HCT116 (cell line): ENCODE data around the gene TMEM9B. TPM values are rescaled to one million over a fixed set of nuclear protein-coding genes. Genes with fewer than 3 reads are reported as not detected.

Experiments used
- ATAC-seq: fragments of 200-7000 bp; cut with Tn5 transposase; 2 replicates; pipeline ENCODE4 v1.9.1; 2020; ENCODE audit warnings: mild to moderate bottlenecking, moderate library complexity
- BruUV-seq: library from RNA; stranded (reverse); fragments of 400-500 nt; replicated peaks from 2 replicates; lab custom pipeline; 2021; lab: Mats Ljungman, UMichigan
- CTCF ChIA-PET: fragments of 300-600 bp; sonication (Branson Sonifier 250); formaldehyde crosslinking; loops from one replicate; lab custom pipeline; 2021; ENCODE audit warnings: antibody characterized with exemption; lab: Charles Lee
- POLR2A ChIA-PET: fragments of 300-600, 350-600 bp; sonication (Branson Sonifier 250); formaldehyde crosslinking; loops from one replicate; lab custom pipeline; 2021; ENCODE audit warnings: antibody characterized with exemption; lab: Charles Lee
- RAD21 ChIA-PET, 2 experiments: fragments of 300-600 bp; sonication (Branson Sonifier 250); formaldehyde crosslinking; loops; one replicate each; lab custom pipeline; 2023; ENCODE audit warnings: low total read pairs in 2 of 2; ENCODE audit not compliant: uncharacterized antibody in 2 of 2, unreplicated experiment in 2 of 2, low non-redundant PET in 1 of 2; lab: Charles Lee
- DNase-seq: peaks from one replicate; pipeline ENCODE4 v3.0.0-alpha.2; 2010; ENCODE audit warnings: low read depth, low spot score
- H2AFZ ChIP-seq: fragments of 200-600 bp; shearing (Covaris generic), sonication (generic); 2 replicates; pipeline ENCODE4 v1.6.1; 2017; ENCODE audit warnings: low read depth, mixed run types, mixed read lengths, antibody characterized with exemption, low read length; ENCODE audit not compliant: poor library complexity, severe bottlenecking
- H3K27ac ChIP-seq: 2 replicates; pipeline ENCODE4 v1.5.1; 2012; ENCODE audit warnings: low read depth, low read length
- H3K27me3 ChIP-seq: fragments of 200-600 bp; sonication (generic); 2 replicates; pipeline ENCODE4 v1.6.1; 2016; ENCODE audit warnings: mixed run types, low read length, mixed read lengths; ENCODE audit not compliant: insufficient read depth
- H3K36me3 ChIP-seq, 2 experiments: fragments of 200-500 bp in 1 of 2; fragments of 200-600 bp in 1 of 2; sonication (Bioruptor generic) in 1 of 2; sonication (generic) in 1 of 2; 2 replicates each; pipeline versions ENCODE4 v1.5.1 to v1.6.1; 2014 to 2016; ENCODE audit warnings: low read length in 2 of 2, inconsistent platforms in 1 of 2, mixed read lengths in 1 of 2, mixed run types in 1 of 2; ENCODE audit not compliant: insufficient read depth in 2 of 2, control insufficient read depth in 1 of 2
- H3K4me1 ChIP-seq, 2 experiments: fragments of 200-600 bp in 1 of 2; sonication (generic) in 1 of 2; 2 replicates each; pipeline versions ENCODE4 v1.5.1 to v1.6.1; 2012 to 2017; ENCODE audit warnings: low read length in 2 of 2, inconsistent platforms in 1 of 2, mild to moderate bottlenecking in 1 of 2, mixed read lengths in 1 of 2, mixed run types in 1 of 2, moderate library complexity in 1 of 2; ENCODE audit not compliant: insufficient read depth in 2 of 2, control insufficient read depth in 1 of 2
- H3K4me2 ChIP-seq: fragments of 200-600 bp; sonication (generic); 2 replicates; pipeline ENCODE4 v1.6.1; 2017; ENCODE audit warnings: mixed run types, low read length, mixed read lengths
- H3K4me3 ChIP-seq, 2 experiments: fragments of 200-600 bp in 1 of 2; sonication (generic) in 1 of 2; replicated peaks in 1 of 2; 2 replicates each; pipeline ENCODE4 v1.5.1; 2011 to 2016; ENCODE audit warnings: low read length in 2 of 2, control low read depth in 1 of 2, low read depth in 1 of 2, mild to moderate bottlenecking in 1 of 2, mixed read lengths in 1 of 2, mixed run types in 1 of 2
- H3K79me2 ChIP-seq: fragments of 200-600 bp; sonication (generic); 2 replicates; pipeline ENCODE4 v1.6.1; 2017; ENCODE audit warnings: mild to moderate bottlenecking, mixed run types, low read length, moderate library complexity, mixed read lengths; ENCODE audit not compliant: insufficient read depth
- H3K9ac ChIP-seq: fragments of 200-600 bp; sonication (generic); 2 replicates; pipeline ENCODE4 v1.6.1; 2016; ENCODE audit warnings: low read length, mixed read lengths
- H3K9me2 ChIP-seq: fragments of 200-600 bp; sonication (generic), shearing (Covaris generic); 2 replicates; pipeline ENCODE4 v1.6.1; 2017; ENCODE audit warnings: mixed run types, mild to moderate bottlenecking, moderate library complexity; ENCODE audit not compliant: insufficient read depth
- H3K9me3 ChIP-seq, 2 experiments: fragments of 200-500 bp in 1 of 2; fragments of 200-600 bp in 1 of 2; sonication (Bioruptor generic) in 1 of 2; sonication (generic) in 1 of 2; 2 replicates each; pipeline ENCODE4 v1.6.1; 2014 to 2017; ENCODE audit warnings: low read length in 2 of 2, mixed read lengths in 2 of 2, inconsistent platforms in 1 of 2, low read depth in 1 of 2, mild to moderate bottlenecking in 1 of 2, mixed run types in 1 of 2, moderate library complexity in 1 of 2; ENCODE audit not compliant: control insufficient read depth in 1 of 2, insufficient read depth in 1 of 2
- H4K20me1 ChIP-seq: fragments of 200-600 bp; sonication (generic), shearing (Covaris generic); 2 replicates; pipeline ENCODE4 v1.6.1; 2017; ENCODE audit warnings: mixed run types, mild to moderate bottlenecking, moderate library complexity; ENCODE audit not compliant: insufficient read depth
- CBX3 ChIP-seq: IDR thresholded peaks from 2 replicates; pipeline ENCODE4 v1.6.1; 2012; ENCODE audit warnings: low read depth
- CTCF ChIP-seq, 3 experiments: fragments of 200-600 bp in 1 of 3; sonication (generic) in 1 of 3; IDR thresholded peaks in 2 of 3; conservative IDR thresholded peaks in 1 of 3; 2 replicates each; pipeline ENCODE4 v1.5.1; 2012 to 2017; ENCODE audit warnings: low read depth in 2 of 3, low read length in 2 of 3, antibody characterized with exemption in 1 of 3, borderline replicate concordance in 1 of 3, control low read depth in 1 of 3, mild to moderate bottlenecking in 1 of 3, mixed read lengths in 1 of 3, mixed run types in 1 of 3, moderate library complexity in 1 of 3; ENCODE audit not compliant: insufficient read depth in 1 of 3
- EGR1 ChIP-seq: IDR thresholded peaks from 2 replicates; pipeline ENCODE4 v1.6.1; 2012; ENCODE audit warnings: low read depth
- ELF1 ChIP-seq: IDR thresholded peaks from 2 replicates; pipeline ENCODE4 v1.6.1; 2012; ENCODE audit warnings: low read depth, borderline replicate concordance
- POLR2A ChIP-seq: IDR thresholded peaks from 2 replicates; pipeline ENCODE4 v1.7.0; 2011; ENCODE audit warnings: borderline replicate concordance; ENCODE audit not compliant: insufficient read depth, insufficient read length; ENCODE audit errors: extremely low read depth
- SP1 ChIP-seq: IDR thresholded peaks from 2 replicates; pipeline ENCODE4 v1.6.1; 2012; ENCODE audit warnings: low read depth
- SRF ChIP-seq: IDR thresholded peaks from 2 replicates; pipeline ENCODE4 v1.6.1; 2012; ENCODE audit warnings: low read depth
- TCF7L2 ChIP-seq: IDR thresholded peaks from 2 replicates; pipeline ENCODE4 v1.7.0; 2011; ENCODE audit warnings: borderline replicate concordance, inconsistent platforms; ENCODE audit not compliant: insufficient read depth, insufficient read length; ENCODE audit errors: extremely low read depth
- YY1 ChIP-seq: IDR thresholded peaks from 2 replicates; pipeline ENCODE4 v1.6.1; 2011; ENCODE audit warnings: low read length, low read depth, moderate library complexity, mild to moderate bottlenecking; ENCODE audit not compliant: insufficient replicate concordance; ENCODE audit errors: extremely low read depth
- ZFX ChIP-seq: fragments of 450-650 bp; IDR thresholded peaks from 2 replicates; pipeline ENCODE4 v1.6.1; 2017
- ZNF274 ChIP-seq: fragments of 200-500 bp; sonication (Bioruptor generic); IDR thresholded peaks from 2 replicates; pipeline ENCODE4 v1.6.1; 2014; ENCODE audit warnings: mild to moderate bottlenecking, low read depth, low read length, inconsistent platforms
- intact Hi-C: fragments of 100-400 bp; cut with micrococcal nuclease; formaldehyde crosslinking; loops from 2 replicates; pipeline ENCODE4 v1.10.0; 2022
- total RNA-seq: library from RNA; stranded (reverse); gene quantifications from one replicate; pipeline ENCODE4 v1.2.1, GENCODE V29; 2021; ENCODE audit not compliant: unreplicated experiment
- TF ChIP-seq, protein P1 (sequence below): IDR thresholded peaks from 2 replicates; pipeline ENCODE4 v1.6.1; 2011; ENCODE audit warnings: mild to moderate bottlenecking, low read length, moderate library complexity; ENCODE audit not compliant: insufficient replicate concordance; ENCODE audit errors: extremely low read depth
- TF ChIP-seq, protein P2 (sequence below): IDR thresholded peaks from 2 replicates; pipeline ENCODE4 v1.6.1; 2012

Gene TMEM9B
- total RNA-seq, 1 experiment from 2014 or later: 26.8 TPM

DNA sequence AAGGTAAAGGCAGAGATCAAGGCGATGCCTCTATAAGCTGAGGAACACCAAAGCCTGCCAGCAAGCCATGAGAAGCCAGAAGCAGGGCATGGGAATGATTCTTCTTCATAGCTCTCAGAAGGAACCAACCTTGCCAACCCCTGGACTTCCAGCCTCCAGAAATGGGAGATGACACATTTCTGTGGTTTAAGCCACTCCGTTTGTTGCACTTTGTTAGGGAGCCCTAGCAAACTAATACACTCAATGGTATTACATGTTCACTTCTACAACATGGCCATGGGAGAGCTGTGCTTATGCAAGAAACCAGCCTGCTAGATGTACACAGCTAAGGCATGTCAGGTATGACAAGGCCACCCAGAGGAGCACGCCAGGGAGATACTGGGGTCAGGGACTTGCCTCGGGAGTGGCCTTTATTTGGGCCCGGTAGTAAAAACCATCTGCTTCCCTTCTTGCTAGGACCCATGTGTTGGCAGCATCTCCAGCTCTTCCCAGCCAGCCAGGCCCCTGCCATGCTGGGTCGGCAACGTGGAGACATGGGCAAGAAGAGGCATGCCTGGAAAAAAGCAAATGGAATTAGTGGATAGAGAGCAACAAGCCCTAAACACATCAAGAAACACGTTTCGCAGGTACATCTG, 35.1 kb downstream of the TMEM9B start:
- no peaks in the 10 kb centered on the region for H4K20me1 ChIP-seq
- H3K9me2 ChIP-seq: no peaks in the 10 kb centered on the region
- BruUV-seq: no TSS peak
- no peak overlapping the region for H3K4me2 ChIP-seq
- intact Hi-C loops: no loop called here
- no peak overlapping the region for H3K27ac ChIP-seq
- no peaks in the 10 kb centered on the region for H3K9me3 ChIP-seq
- H3K4me1 ChIP-seq: peaks cover 0 to 3% of the 10 kb centered on the region in 2 experiments; a peak in 1 of 4 replicates
- no peaks in the 10 kb centered on the region for H3K27me3 ChIP-seq
- RAD21 ChIA-PET: no interaction called here
- H3K79me2 ChIP-seq: no peaks in the 10 kb centered on the region
- H2AFZ ChIP-seq: no peak overlapping the region
- no peak overlapping the region for H3K4me3 ChIP-seq
- no peak overlapping the region for H3K9ac ChIP-seq
- CTCF ChIA-PET: no interaction called here
- H3K36me3 ChIP-seq: no peaks in the 10 kb centered on the region
- no peak for ATAC-seq
- TF ChIP-seq CTCF (IDR thresholded peaks at IDR 0.05 in 2 of 3, conservative IDR thresholded peaks at IDR 0.05 in 1 of 3; ENCODE audit: borderline replicate concordance in 1 of 3, insufficient read depth in 1 of 3, low read depth in 2 of 3, low read length in 2 of 3): no peak
- TF ChIP-seq TCF7L2: no peak
- no peak for TF ChIP-seq ELF1
- TF ChIP-seq YY1: no peak
- TF ChIP-seq, protein P1, sequence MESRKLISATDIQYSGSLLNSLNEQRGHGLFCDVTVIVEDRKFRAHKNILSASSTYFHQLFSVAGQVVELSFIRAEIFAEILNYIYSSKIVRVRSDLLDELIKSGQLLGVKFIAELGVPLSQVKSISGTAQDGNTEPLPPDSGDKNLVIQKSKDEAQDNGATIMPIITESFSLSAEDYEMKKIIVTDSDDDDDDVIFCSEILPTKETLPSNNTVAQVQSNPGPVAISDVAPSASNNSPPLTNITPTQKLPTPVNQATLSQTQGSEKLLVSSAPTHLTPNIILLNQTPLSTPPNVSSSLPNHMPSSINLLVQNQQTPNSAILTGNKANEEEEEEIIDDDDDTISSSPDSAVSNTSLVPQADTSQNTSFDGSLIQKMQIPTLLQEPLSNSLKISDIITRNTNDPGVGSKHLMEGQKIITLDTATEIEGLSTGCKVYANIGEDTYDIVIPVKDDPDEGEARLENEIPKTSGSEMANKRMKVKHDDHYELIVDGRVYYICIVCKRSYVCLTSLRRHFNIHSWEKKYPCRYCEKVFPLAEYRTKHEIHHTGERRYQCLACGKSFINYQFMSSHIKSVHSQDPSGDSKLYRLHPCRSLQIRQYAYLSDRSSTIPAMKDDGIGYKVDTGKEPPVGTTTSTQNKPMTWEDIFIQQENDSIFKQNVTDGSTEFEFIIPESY: no peak
- no peak for TF ChIP-seq ZFX
- no peak for TF ChIP-seq ZNF274
- TF ChIP-seq EGR1: no peak
- TF ChIP-seq CBX3: no peak
- no peak for TF ChIP-seq POLR2A
- TF ChIP-seq SP1: no peak
- TF ChIP-seq, protein P2, sequence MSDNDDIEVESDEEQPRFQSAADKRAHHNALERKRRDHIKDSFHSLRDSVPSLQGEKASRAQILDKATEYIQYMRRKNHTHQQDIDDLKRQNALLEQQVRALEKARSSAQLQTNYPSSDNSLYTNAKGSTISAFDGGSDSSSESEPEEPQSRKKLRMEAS: no peak
- TF ChIP-seq SRF: no peak
- POLR2A ChIA-PET: no interaction called here
- no peak for DNase-seq
